Erythroblast (primary cell): ENCODE data around the gene MKRN2.

Experiments
- GATA1 ChIP-seq: IDR thresholded peaks from 2 replicates; pipeline ENCODE4 v1.6.1; 2011; ENCODE audit warnings: low read depth, mild to moderate bottlenecking, control low read depth, low read length, moderate library complexity
- POLR2A ChIP-seq: IDR thresholded peaks from 2 replicates; pipeline ENCODE4 v1.6.1; 2011; ENCODE audit warnings: mild to moderate bottlenecking, low read length

GRCh38 chr3:12532182-12532581 lies 24.7 kb upstream of the MKRN2 start:
- TF ChIP-seq POLR2A (no peak), GATA1 (no peak)
